Measurements from ENCODE around the gene CHST11. TPM values are rescaled to one million over a fixed set of nuclear protein-coding genes. Genes with fewer than 3 reads are reported as not detected.

The CHST11 gene
- total and polyA plus RNA-seq, 4 donors = 0.57 to 11.1 (median 3.7) TPM

GRCh38 chr12:104742551-104743201 lies 285.9 kb downstream of the CHST11 start:
- H3K27ac ChIP-seq (ENCODE audit: low read depth in 1 of 2, low read length in 2 of 2) = no peak overlapping the region
- H3K9ac ChIP-seq (ENCODE audit: low read depth in 1 of 2, low read length in 2 of 2) = no peak overlapping the region
- 72% methylated on average over 16 of the region's 16 CpGs for WGBS

More at GRCh38 chr12:104742551-104743201, 285.9 kb downstream of the CHST11 start:
- no peak for TF ChIP-seq REST (IDR thresholded peaks at IDR 0.05)
- TF ChIP-seq ATF3 (IDR thresholded peaks at IDR 0.05) = no peak
- TF ChIP-seq EGR1 (IDR thresholded peaks at IDR 0.05; ENCODE audit: low read depth in 2 of 2) = no peak
- no peak for TF ChIP-seq RXRA (IDR thresholded peaks at IDR 0.05)
- TF ChIP-seq SP1 (IDR thresholded peaks at IDR 0.05) = no peak
- no peak for TF ChIP-seq JUND (IDR thresholded peaks at IDR 0.05)
- TF ChIP-seq RAD21 (IDR thresholded peaks at IDR 0.05) = no peak
- TF ChIP-seq HNF4G (IDR thresholded peaks at IDR 0.05) = no peak
- no peak for TF ChIP-seq CTCF (IDR thresholded peaks at IDR 0.05; ENCODE audit: low read depth, low read length, missing input control)
- no peak for TF ChIP-seq NR2F2 (IDR thresholded peaks at IDR 0.05)
- TF ChIP-seq ZBTB33 (IDR thresholded peaks at IDR 0.05) = no peak
- no peak for TF ChIP-seq FOXA2 (IDR thresholded peaks at IDR 0.05)
- H3K4me3 ChIP-seq (ENCODE audit: low read depth in 1 of 3, low read length in 3 of 3) = no peak overlapping the region
- no peaks in the 10 kb centered on the region for H3K36me3 ChIP-seq (ENCODE audit: control insufficient read depth in 4 of 4, insufficient read depth in 3 of 4, low read depth in 1 of 4, low read length in 3 of 4)
- H3K9me3 ChIP-seq (ENCODE audit: control insufficient read depth in 4 of 4, low read length in 3 of 4) = no peaks in the 10 kb centered on the region
- no peak for DNase-seq (ENCODE audit: low spot score)
- H3K27me3 ChIP-seq (ENCODE audit: control insufficient read depth in 4 of 4, insufficient read depth in 4 of 4, low read length in 3 of 4) = no peaks in the 10 kb centered on the region
- no peaks in the 10 kb centered on the region for H3K4me1 ChIP-seq (ENCODE audit: control insufficient read depth in 4 of 4, insufficient read depth in 4 of 4, low read length in 3 of 4)

All from liver (tissue), 9 donors.